HepG2 (cell line): ENCODE data around the gene VPS25. TPM values are rescaled to one million over a fixed set of nuclear protein-coding genes. Genes with fewer than 3 reads are reported as not detected.

Experiments
- BRD4 ChIP-seq: sonication (generic); formaldehyde crosslinking; IDR thresholded peaks from 2 replicates; pipeline ENCODE4 v1.4.0; 2020; ENCODE audit warnings: missing genetic modification reagents
- CENPX ChIP-seq: sonication (generic); formaldehyde crosslinking; IDR thresholded peaks from 2 replicates; pipeline ENCODE4 v1.9.0; 2021; ENCODE audit warnings: mild to moderate bottlenecking, missing genetic modification reagents, moderate library complexity
- CHCHD3 ChIP-seq: sonication (generic); formaldehyde crosslinking; IDR thresholded peaks from 2 replicates; pipeline ENCODE4 v1.8.0; 2022; ENCODE audit warnings: mild to moderate bottlenecking, missing genetic modification reagents, moderate library complexity
- GLI4 ChIP-seq: sonication (generic); formaldehyde crosslinking; IDR thresholded peaks from 2 replicates; pipeline ENCODE4 v1.5.1; 2020; ENCODE audit warnings: missing genetic modification reagents, mild to moderate bottlenecking, moderate library complexity, borderline replicate concordance
- KLF11 ChIP-seq: IDR thresholded peaks from 2 replicates; pipeline ENCODE4 v1.6.1; 2016; ENCODE audit warnings: missing compliant biosample characterization
- MAX ChIP-seq: IDR thresholded peaks from 2 replicates; pipeline ENCODE4 v1.6.1; 2012; ENCODE audit warnings: inconsistent platforms
- MIER3 ChIP-seq: IDR thresholded peaks from 2 replicates; pipeline ENCODE4 v1.6.1; 2016; ENCODE audit warnings: missing compliant biosample characterization, borderline replicate concordance
- MIXL1 ChIP-seq: IDR thresholded peaks from 2 replicates; pipeline ENCODE4 v1.6.1; 2016
- MTF1 ChIP-seq: sonication (generic); formaldehyde crosslinking; IDR thresholded peaks from 2 replicates; pipeline ENCODE4 v1.5.0; 2020; ENCODE audit warnings: missing genetic modification reagents
- NFYC ChIP-seq: IDR thresholded peaks from 2 replicates; pipeline ENCODE4 v1.6.1; 2016; ENCODE audit warnings: missing genetic modification reagents, missing compliant biosample characterization
- NONO ChIP-seq, 2 experiments: fragments of 450-650 bp in 1 of 2; sonication (generic) in 1 of 2; formaldehyde crosslinking in 1 of 2; IDR thresholded peaks in 1 of 2; conservative IDR thresholded peaks in 1 of 2; 2 replicates each; pipeline versions ENCODE4 v1.6.1 to v1.8.0; 2017 to 2022; ENCODE audit warnings: mild to moderate bottlenecking in 1 of 2, missing genetic modification reagents in 1 of 2, moderate library complexity in 1 of 2
- NR3C1 ChIP-seq: sonication (generic); formaldehyde crosslinking; IDR thresholded peaks from 2 replicates; pipeline ENCODE4 v1.4.0; 2020; ENCODE audit warnings: missing genetic modification reagents
- RBM22 ChIP-seq: fragments of 200-400 bp; formaldehyde crosslinking; optimal IDR thresholded peaks from 2 replicates; pipeline ENCODE3; 2017; ENCODE audit warnings: mild to moderate bottlenecking, low read length, moderate library complexity
- RORA ChIP-seq: sonication (generic); formaldehyde crosslinking; IDR thresholded peaks from 2 replicates; pipeline ENCODE4 v1.5.0; 2020; ENCODE audit warnings: mild to moderate bottlenecking, missing genetic modification reagents, moderate library complexity
- SYNCRIP ChIP-seq: fragments of 200-400 bp; formaldehyde crosslinking; IDR thresholded peaks from 2 replicates; pipeline ENCODE4 v1.6.1; 2018; ENCODE audit warnings: mild to moderate bottlenecking, low read depth, low read length; ENCODE audit not compliant: insufficient read depth
- TOE1 ChIP-seq: sonication (generic); formaldehyde crosslinking; IDR thresholded peaks from 2 replicates; pipeline ENCODE4 v1.4.0; 2020; ENCODE audit warnings: mild to moderate bottlenecking, missing genetic modification reagents
- ZFP91 ChIP-seq: sonication (generic); formaldehyde crosslinking; IDR thresholded peaks from 2 replicates; pipeline ENCODE4 v1.9.0; 2022; ENCODE audit warnings: missing genetic modification reagents, mild to moderate bottlenecking, borderline replicate concordance
- ZNF276 ChIP-seq: sonication (generic); formaldehyde crosslinking; IDR thresholded peaks from 2 replicates; pipeline ENCODE4 v1.4.0; 2020; ENCODE audit warnings: mild to moderate bottlenecking, low read depth, missing genetic modification reagents
- ZNF326 ChIP-seq: sonication (generic); formaldehyde crosslinking; IDR thresholded peaks from 2 replicates; pipeline ENCODE4 v1.4.0; 2020; ENCODE audit warnings: missing genetic modification reagents, borderline replicate concordance
- ZNF639 ChIP-seq: conservative IDR thresholded peaks from 2 replicates; pipeline ENCODE4 v1.6.1; 2018; ENCODE audit warnings: missing genetic modification reagents
- ZNF674 ChIP-seq: sonication (generic); formaldehyde crosslinking; IDR thresholded peaks from 2 replicates; pipeline ENCODE4 v1.5.0; 2020; ENCODE audit warnings: low read depth, mild to moderate bottlenecking, missing genetic modification reagents
- ZNF839 ChIP-seq: sonication (generic); formaldehyde crosslinking; IDR thresholded peaks from 2 replicates; pipeline ENCODE4 v1.4.0; 2020; ENCODE audit warnings: missing genetic modification reagents, mild to moderate bottlenecking, borderline replicate concordance
- polyA plus RNA-seq, 8 experiments: library from polyadenylated mRNA; depleted of rRNA in 3 of 8; stranded (reverse) in 7 of 8; unstranded in 1 of 8; fragments of >200 nt; fragmentation: Illumina TruSeq in 4 of 8; extraction: Trizol in 4 of 8; gene quantifications; 2 replicates each; pipeline versions ENCODE4 v1.2.1 to v1.2.3, GENCODE V29; 2011 to 2016; ENCODE audit warnings: low read depth in 4 of 8, missing spikeins in 1 of 8, mixed read lengths in 1 of 8; ENCODE audit not compliant: insufficient read depth in 1 of 8
- total RNA-seq, 5 experiments: library from RNA; depleted of rRNA; stranded (reverse); fragments of >200 nt; fragmentation: Illumina TruSeq; extraction: Trizol; gene quantifications; 2 replicates each; pipeline ENCODE4 v1.2.3, GENCODE V29; 2016; ENCODE audit warnings: low read depth in 1 of 5

Gene VPS25
- total and polyA plus RNA-seq, 2 of the 13 experiments (the other 11 are each of a cell fraction or from before 2014, with no cell fraction given), result 161 to 249 TPM

GRCh38 chr17:42760652-42761581 lies 12.3 kb upstream of the VPS25 start, which contains the start of gene RAMP2 (continued):
- TF ChIP-seq NONO (IDR thresholded peaks at IDR 0.05), result no peak
- TF ChIP-seq NONO (CRISPR knock-in tag; conservative IDR thresholded peaks at IDR 0.05), result no peak
- no peak for TF ChIP-seq ZNF326 (CRISPR knock-in tag)
- peak; percentile 32; the same call in 1 of the 2 replicates for TF ChIP-seq CHCHD3 (CRISPR knock-in tag)
- 0 out of 2 replicates have a peak, but pooled peaks have one; percentile 27 for TF ChIP-seq BRD4
- no peak for TF ChIP-seq RBM22
- no peak for TF ChIP-seq SYNCRIP
- no peak for TF ChIP-seq ZNF839 (CRISPR knock-in tag)
- TF ChIP-seq TOE1 (CRISPR knock-in tag), result no peak
- TF ChIP-seq MIXL1 (CRISPR knock-in tag), result no peak
- TF ChIP-seq GLI4 (CRISPR knock-in tag), result 0 out of 2 replicates have a peak, but pooled peaks have one; percentile 44
- no peak for TF ChIP-seq NFYC (CRISPR knock-in tag)
- TF ChIP-seq CENPX, result no peak
- no peak for TF ChIP-seq ZNF276
- TF ChIP-seq ZNF674, result no peak
- no peak for TF ChIP-seq RORA
- no peak for TF ChIP-seq KLF11
- peak; percentile 53; the same call in 1 of the 2 replicates for TF ChIP-seq ZFP91 (CRISPR knock-in tag)
- no peak for TF ChIP-seq ZNF639 (CRISPR knock-in tag)
- TF ChIP-seq MIER3 (CRISPR knock-in tag), result no peak
- no peak for TF ChIP-seq NR3C1 (CRISPR knock-in tag)
- TF ChIP-seq MAX, result peak; percentile 85
- no peak for TF ChIP-seq MTF1 (CRISPR knock-in tag)
